ENCODE results near the gene CATSPER1.
"Not testable (repeated sequence)": the region's sequence is repeated elsewhere in the genome, so short reads cannot be mapped to it uniquely, and the experiment has no call there.

Gene CATSPER1

GRCh38 chr11:66051371-66051765 lies 25.1 kb upstream of the CATSPER1 start:
- no peak for DNase-seq

DNA sequence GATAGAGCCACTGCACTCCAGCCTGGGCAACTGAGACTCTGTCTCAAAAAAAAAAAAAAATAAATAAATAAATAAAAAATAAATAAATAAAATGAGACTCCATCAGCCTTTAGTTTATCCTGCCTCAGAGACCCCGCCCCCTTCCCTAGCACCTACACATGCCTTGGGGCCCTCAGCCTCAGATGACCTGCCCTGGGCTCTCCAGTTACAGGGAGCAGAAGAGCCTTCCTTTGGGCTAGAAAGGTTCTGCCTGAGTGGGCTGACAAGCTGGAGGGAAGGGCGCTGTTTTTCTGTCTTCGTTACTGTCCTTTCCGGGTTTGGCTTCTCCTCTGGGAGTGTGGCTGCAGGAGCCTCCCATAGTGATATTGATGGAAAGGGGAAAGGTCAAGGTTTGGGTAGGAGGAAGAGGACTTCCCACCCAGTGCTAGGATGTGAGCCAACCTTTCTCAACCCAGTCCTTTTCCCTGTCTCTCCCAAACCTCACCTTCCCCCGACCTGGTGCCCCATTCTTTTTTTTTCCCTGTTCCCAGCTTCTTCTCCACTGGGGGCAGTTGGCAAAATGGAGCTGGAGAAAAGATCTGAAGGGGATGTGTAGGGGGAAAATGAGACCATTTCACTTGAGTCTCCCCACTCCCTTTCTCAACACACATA lies 24.4 kb upstream of the CATSPER1 start:
- DNase-seq, result no peak

GRCh38 chr11:66048547-66049323 lies 22.5 kb upstream of the CATSPER1 start, which contains the start of gene GAL3ST3:
Gene GAL3ST3, minus strand, starts transcription at chr11:66049161. Its CDS starts 3,746 bp downstream, at chr11:66045415.
- DNase-seq, result no peak

GRCh38 chr11:66047541-66048365 lies 21.5 kb upstream of the CATSPER1 start:
- no peak for DNase-seq

- DNase-seq, result no peak
These were observed 20.6 kb upstream of the CATSPER1 start for GRCh38 chr11:66046901-66047300.

DNA sequence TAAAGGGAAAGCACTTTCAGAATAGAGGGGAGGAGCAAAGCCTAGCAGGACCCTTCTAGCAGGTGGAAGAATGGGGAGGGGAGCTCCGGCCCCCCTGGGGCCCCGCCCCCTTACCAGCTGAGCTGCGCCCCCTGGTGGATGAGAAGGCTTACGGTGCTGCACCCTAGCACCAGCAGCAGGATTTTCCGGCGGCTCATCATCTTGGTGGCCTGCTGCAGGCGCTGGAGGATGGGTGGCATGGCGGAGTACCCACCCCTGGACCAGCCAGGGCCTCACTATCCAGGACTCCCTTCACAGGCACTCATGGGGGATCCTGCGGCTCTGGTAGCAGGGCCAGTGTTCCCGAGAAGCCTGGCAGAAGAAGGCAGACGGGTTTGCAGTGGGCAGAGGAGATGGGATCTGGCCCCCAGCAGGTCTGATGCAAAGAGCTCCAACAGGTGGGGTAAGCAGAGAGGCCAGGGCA lies 18.9 kb upstream of the CATSPER1 start:
- peak; percentile 79 for DNase-seq

- no peak for DNase-seq
These were observed 18.5 kb upstream of the CATSPER1 start for GRCh38 chr11:66044757-66045156.

- no peak for DNase-seq
These were observed 17.0 kb upstream of the CATSPER1 start for GRCh38 chr11:66042996-66043906.

DNA sequence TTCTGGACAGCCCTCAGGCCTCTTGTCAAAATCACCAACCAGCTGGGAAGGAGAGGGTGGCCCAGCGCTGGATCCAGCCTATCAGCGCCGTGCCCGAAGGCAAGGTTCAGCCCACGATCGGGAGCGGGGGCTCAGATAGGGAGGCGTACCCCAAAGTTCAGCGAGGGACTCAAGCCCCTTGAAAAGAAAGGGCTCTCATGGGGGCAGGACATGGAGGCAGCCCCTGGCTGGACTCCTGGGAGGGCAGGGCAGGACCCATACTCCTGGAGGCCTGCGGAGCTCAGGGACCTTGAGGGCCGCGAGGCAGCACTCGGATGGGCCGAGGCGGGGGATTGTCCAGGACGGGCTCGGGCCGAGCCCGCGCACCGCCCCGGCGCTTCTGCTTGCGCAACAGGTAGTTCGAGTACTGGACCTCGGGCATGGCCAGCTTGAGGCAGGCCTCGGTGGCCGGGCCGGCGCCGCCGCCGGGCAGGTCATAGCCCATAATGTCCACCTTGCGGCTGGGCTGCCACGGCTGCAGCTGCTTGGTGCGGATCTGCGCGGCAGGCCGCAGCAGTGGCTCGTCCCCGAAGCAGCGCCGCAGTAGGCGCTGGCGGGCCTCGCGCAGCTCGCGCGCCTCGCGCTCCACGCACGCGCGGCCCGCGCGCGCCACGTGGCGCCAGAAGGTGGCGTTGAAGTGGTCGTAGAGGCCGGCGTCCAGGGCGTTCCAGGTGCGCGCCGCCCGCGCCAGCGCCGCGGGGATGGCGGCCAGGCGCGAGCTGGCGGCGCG lies 16.1 kb upstream of the CATSPER1 start:
- DNase-seq, result no peak

DNA sequence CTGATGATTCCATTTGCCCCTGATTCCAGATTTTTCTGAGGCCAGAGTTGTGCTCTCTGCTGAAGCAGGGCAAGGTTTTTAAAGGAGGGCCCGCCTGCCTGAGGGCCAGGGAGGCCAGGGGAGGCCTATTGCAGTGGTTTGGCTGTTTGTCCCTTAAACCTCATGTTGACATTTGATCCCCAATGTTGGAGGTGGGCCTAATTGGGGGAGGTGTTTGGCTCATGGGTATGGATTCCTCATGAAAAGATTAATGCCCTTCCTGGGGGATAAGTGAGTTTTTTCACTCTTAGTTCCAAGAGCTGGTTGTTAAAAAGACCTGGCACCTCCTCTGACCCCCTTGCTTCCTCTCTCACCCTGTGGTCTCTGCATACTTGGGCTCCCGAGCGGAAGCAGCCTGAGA lies 13.5 kb upstream of the CATSPER1 start:
- no peak for DNase-seq

- DNase-seq, result no peak
These were observed 11.0 kb upstream of the CATSPER1 start for GRCh38 chr11:66037327-66037726.

- DNase-seq, result no peak
These were observed 10.0 kb upstream of the CATSPER1 start for GRCh38 chr11:66036334-66036710.

- no peak for DNase-seq
These were observed 9.5 kb upstream of the CATSPER1 start for GRCh38 chr11:66035653-66036333.

GRCh38 chr11:66032957-66033735 lies 6.9 kb upstream of the CATSPER1 start:
- no peak for DNase-seq

GRCh38 chr11:66023186-66023440 lies 3.2 kb downstream of the CATSPER1 start:
- DNase-seq, result not testable (repeated sequence)

GRCh38 chr11:66022401-66023185 lies 3.7 kb downstream of the CATSPER1 start:
- peak; percentile 67 for DNase-seq

- peak; percentile 70 for DNase-seq
These were observed 5.5 kb downstream of the CATSPER1 start for GRCh38 chr11:66020618-66021357.

DNA sequence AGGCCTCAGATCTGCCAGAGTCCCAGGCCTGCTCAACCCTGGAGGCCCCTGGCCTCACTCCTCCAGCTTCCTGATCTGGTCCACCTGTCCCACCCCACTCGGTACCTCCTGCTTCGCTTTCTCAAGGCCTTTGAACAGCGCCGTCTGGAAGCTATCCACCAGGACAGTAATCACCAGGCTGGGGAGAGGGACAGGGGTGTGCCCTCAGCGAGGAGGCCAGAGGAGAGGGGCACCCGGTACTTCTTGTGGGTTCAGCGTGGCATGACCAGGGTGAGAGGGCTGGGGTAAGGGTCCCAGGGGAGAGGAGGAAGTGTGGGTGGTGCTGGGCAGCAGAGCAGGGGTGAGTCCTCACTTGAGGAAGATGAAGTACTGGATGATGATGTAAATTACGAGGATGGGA lies 6.1 kb downstream of the CATSPER1 start:
- DNase-seq, result no peak

GRCh38 chr11:66017321-66017720 lies 9.0 kb downstream of the CATSPER1 start:
- no peak for DNase-seq

All from CD4-positive, alpha-beta T cell treated with Interferon gamma for 1 hour (primary cell).